HG03460 (cell line): ENCODE results near the gene SLBP.
"Not testable (repeated sequence)": the region's sequence is repeated elsewhere in the genome, so short reads cannot be mapped to it uniquely, and the experiment has no call there.

Experiments used
- ATAC-seq: cut with Tn5 transposase; IDR thresholded peaks from one replicate; pipeline ENCODE4 v1.9.1; 2021; ENCODE audit not compliant: unreplicated experiment

Gene SLBP

GRCh38 chr4:1678244-1678643 lies 33.9 kb downstream of the SLBP start:
- no peak for ATAC-seq

DNA sequence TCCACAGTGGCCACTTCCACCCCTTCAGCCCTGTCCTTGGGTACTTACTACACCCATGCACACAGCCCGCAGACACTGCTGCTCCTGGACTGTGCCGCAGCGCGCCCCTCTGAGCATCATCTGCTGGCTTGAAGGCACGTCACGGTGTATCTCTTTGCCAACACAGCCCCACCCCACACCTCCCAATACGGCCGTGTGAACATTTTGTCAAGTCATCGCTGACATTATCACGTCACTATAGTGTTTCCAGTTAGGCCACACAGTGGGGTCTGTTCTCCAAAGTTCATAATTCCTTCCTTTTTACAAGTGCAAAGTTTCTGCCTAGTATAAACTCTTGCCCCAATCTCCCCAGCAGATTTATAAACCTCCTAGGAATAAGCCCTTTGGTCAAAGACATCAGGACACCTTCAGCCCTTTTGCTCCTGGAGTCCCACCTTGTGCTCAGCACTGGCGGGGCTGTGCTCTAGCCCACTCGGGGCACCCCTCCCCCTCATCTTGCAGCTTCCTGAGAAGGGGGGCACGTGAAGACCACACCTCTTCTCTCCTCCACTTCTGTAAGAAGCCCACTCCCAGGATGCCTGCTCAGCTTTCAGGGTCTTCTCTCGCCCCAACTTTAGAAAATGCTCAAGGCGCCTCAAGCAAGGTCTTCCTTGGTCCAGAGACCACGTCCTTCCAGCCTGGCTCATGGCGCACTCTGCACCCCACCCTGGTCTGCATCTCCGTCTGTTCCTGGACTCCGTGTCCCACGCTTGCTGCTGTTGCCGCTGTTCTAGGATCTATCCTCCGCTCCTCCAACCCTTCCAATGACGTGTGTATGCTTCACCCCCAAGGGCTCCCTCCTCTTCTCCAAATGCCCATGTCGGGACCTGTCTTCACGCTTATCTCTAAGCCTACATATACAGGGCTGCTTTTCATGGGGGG lies 35.3 kb downstream of the SLBP start:
- ATAC-seq = no peak

DNA sequence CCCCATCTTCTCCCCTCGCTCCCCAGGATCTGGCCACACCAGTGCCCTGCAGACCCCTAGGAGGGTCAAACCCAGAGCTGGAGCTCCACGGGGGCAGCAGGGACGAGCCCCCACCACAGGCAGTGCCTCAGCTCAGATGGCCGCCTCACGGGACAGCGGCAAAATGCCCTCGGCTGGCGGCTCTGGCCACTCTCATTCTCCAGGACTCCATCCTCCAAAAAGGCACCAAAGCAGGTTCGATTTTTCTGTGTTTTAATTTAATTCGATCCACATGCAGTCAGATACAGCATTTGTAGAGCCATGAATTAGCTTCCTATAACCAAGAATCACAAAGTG lies 36.3 kb downstream of the SLBP start:
- no peak for ATAC-seq

DNA sequence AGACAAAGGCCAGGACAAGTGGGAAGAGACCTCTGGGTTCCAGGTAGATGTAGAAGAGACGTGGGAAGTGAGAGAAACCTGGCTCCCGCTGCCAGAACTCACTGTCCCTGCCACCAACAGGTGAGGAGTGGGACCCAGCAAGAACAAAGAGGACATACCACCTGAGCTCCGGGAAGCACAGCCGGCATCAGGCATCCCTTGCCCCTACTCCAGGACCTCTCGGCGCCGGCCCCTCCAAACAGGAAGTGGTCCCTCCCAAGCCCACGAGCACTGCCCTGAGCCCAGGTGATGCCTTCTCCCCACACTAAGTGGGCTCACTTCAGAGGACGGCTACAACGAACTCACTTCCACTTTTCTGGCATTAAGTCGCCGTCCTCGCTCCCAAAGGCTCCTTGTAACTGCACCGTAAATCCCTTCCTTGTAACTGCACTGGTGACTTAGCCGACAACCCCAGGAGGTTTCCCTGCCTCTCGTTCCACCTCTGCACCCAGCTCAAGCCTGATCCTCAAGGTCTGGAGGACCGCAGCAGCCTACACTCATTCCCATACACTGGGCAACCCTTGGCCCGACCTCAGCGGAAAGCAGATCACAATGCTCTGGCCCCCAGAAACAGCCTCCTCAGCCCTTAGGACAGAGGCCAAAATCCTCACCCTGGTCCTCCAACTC lies 36.9 kb downstream of the SLBP start:
- ATAC-seq = no peak

DNA sequence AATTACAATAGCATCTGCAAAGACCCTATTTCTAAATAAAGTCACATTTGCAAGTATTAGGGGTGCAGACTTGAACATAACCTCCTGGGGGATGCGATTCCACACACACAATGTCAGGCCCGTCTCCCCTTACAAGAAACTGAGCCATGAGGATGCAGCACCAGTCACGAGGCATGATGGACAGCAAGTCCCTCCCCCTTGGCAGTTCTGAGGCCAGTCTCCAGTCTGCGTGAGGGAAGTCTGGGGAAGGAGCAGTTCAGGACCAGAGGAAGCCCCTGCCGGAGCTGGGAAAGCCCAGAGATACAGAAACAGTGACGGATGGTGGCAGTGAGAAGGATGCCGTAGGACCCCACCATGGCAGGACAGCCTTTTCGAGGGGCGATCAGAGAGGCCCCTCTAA lies 37.4 kb downstream of the SLBP start:
- ATAC-seq = no peak

DNA sequence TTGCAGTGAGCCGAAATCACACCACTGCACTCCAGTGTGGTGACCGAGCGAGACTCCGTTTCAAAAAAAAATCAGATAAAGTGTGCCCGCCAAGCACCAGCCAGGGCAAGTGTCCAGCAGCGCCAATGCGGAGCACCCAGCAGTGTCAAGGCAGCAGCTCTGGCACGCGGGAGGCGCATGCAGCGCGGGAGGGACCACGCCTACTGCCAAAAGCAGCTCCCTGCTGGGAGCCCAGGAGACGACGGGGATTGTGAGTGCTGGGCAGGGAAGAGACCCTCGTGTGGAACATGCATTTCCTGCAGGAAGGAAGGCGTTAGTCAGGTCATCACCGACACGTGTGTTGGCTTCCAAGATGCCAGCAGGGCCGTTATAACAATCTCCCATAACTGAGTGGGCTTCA lies 38.4 kb downstream of the SLBP start:
- ATAC-seq = no peak

DNA sequence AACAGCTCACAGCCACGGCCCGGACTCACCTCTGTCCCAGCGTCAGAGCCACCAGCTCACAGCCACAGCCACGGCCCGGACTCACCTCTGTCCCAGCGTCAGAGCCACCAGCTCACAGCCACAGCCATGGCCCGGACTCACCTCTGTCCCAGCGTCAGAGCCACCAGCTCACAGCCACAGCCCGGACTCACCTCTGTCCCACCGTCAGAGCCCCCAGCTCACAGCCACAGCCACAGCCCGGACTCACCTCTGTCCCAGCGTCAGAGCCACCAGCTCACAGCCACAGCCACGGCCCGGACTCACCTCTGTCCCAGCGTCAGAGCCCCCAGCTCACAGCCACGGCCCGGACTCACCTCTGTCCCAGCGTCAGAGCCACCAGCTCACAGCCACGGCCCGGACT lies 41.1 kb downstream of the SLBP start:
- not testable (repeated sequence) for ATAC-seq

- no peak for ATAC-seq
Measured at GRCh38 chr4:1670279-1670678, 41.8 kb downstream of the SLBP start.

DNA sequence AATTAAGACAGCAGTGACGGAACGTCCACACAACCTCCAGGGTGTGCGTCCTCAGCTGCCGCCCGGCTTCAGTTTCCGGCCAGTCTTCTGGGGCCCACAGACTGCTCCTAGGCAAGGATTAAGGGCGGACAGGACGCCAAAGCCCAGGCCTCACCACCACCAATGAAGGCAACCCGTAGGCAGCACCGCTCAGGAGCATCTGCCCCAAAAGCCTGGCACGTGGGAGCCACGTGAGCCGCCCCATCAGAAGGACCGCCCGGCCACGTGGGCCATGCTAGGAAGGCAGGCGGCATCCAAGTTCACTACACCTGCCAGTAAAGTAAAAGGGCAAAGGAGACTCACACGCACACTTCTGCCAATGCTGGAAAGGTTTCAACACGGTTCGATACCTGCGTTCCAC lies 42.3 kb downstream of the SLBP start:
- no peak for ATAC-seq

GRCh38 chr4:1669270-1669669 lies 42.8 kb downstream of the SLBP start:
- no peak for ATAC-seq

GRCh38 chr4:1668488-1668840 lies 43.7 kb downstream of the SLBP start:
- no peak for ATAC-seq

GRCh38 chr4:1667273-1667672 lies 44.8 kb downstream of the SLBP start:
- ATAC-seq = no peak

GRCh38 chr4:1666391-1666790 lies 45.7 kb downstream of the SLBP start:
- ATAC-seq = no peak

- ATAC-seq = no peak
Measured at GRCh38 chr4:1664141-1664540, 48.0 kb downstream of the SLBP start.

DNA sequence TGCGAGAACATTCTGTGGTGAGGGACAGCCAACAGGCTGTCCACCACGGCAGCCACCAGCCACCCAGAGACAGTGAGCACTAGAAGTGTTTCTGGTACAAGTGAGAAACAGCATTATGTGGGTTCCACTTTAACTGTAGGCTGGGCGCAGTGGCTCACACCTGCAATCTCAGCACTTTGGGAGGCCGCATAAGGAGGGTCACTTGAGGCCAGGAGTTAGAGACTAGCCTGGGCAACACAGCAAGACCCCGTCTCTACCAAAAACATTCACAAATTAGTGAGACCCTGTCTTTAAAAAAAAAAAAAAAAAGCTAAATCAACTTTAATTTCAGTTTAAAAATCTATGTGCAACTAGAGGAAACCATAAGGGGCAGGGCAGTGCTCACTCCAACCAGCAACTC lies 48.6 kb downstream of the SLBP start:
- ATAC-seq = no peak

- ATAC-seq = no peak
Measured at GRCh38 chr4:1661695-1662094, 50.4 kb downstream of the SLBP start.

GRCh38 chr4:1660948-1661677 lies 51.0 kb downstream of the SLBP start:
- no peak for ATAC-seq

DNA sequence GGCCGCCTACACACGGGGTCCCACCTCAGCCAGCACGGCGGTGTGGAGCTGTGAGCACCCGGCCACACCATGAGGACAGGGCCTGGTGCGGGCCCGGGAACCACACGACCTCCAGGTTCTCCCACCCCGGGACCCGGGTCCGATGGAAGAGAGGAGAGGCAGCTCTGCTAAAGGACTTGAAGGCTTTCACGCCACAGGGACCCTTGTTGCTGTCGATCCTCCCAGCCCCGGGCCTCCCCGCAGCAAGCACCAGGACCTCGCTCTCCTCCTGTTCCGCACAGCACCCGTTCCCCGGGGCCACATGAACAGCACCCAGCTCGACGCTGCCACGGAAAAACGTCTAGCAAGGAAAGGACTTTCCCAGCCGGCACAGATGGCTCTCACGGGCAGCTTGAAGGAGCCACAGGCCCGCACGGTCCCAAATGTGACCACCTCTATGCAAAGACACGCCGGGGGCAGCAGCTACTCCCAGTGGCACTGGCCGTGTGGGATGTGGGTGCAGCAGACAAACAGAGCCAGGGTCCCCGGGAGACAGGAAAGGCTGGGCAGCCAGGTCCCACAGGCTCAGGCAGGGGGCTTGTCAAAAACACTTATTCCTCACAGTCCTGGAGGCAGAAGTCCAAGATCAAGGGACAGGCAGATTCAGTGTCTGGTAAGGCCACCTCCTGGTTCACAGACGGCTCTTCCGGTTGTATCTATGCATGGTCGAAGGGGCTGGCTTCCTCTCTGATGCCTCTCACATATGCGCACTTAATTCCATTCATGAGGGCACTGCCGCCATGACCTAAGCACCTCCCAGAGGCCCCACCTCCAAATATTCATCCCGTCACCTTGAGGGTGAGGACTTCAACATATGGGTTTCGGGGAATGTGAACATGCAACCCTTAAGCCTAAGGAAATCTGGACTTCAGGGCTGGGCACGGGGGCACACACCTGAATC lies 52.7 kb downstream of the SLBP start:
- no peak for ATAC-seq

DNA sequence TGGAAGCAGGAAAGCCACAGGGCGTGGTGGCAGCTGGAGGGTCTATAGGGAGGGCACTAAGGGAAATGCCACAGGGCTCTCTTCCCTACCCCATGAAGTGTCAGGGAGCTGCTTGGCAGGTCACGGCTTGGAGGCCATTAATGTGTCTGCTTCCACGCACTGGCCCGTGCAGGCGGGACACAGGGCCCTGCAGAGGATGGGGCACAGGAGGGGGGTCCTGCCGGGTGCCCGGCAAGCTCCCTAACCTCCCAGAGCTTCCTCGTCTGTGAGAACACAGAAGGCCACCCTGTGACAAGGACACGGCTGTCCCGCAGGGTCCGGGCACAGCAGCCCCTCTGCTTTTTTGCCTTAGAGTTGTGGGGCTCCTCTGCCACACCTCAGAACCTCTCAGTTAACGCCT lies 53.5 kb downstream of the SLBP start:
- no peak for ATAC-seq

GRCh38 chr4:1658146-1658545 lies 54.0 kb downstream of the SLBP start:
- no peak for ATAC-seq

- no peak for ATAC-seq
Measured at GRCh38 chr4:1656986-1657385, 55.1 kb downstream of the SLBP start.
